HG03520 (cell line): ENCODE measurements around the gene PITPNM1.
A peak's percentile ranks its signal among the peaks of the same experiment; 100 is the strongest.
"Not testable (repeated sequence)": the region's sequence is repeated elsewhere in the genome, so short reads cannot be mapped to it uniquely, and the experiment has no call there.

ENCODE experiments used
- ATAC-seq: cut with Tn5 transposase; IDR thresholded peaks from one replicate; pipeline ENCODE4 v1.9.1; 2021; ENCODE audit warnings: mild to moderate bottlenecking, moderate library complexity; ENCODE audit not compliant: unreplicated experiment

Gene PITPNM1

GRCh38 chr11:67468456-67468758, 36.8 kb downstream of the PITPNM1 start:
- ATAC-seq = no peak

GRCh38 chr11:67468056-67468455, 37.1 kb downstream of the PITPNM1 start:
- ATAC-seq = no peak

GRCh38 chr11:67466962-67467771, 38.0 kb downstream of the PITPNM1 start:
- no peak for ATAC-seq

GRCh38 chr11:67466367-67466766, 38.8 kb downstream of the PITPNM1 start:
- ATAC-seq = no peak

- ATAC-seq = not testable (repeated sequence)
Observed at GRCh38 chr11:67465530-67465929, 39.6 kb downstream of the PITPNM1 start.

- no peak for ATAC-seq
Observed at GRCh38 chr11:67465189-67465510, 40.0 kb downstream of the PITPNM1 start.

GRCh38 chr11:67464411-67465188, 40.6 kb downstream of the PITPNM1 start:
- peak; percentile 43 for ATAC-seq

GRCh38 chr11:67463680-67464410, 41.3 kb downstream of the PITPNM1 start:
- no peak for ATAC-seq

- no peak for ATAC-seq
Observed at GRCh38 chr11:67463186-67463585, 42.0 kb downstream of the PITPNM1 start.

- ATAC-seq = no peak
Observed at GRCh38 chr11:67458266-67458665, 46.9 kb downstream of the PITPNM1 start.

GRCh38 chr11:67457453-67457852, 47.7 kb downstream of the PITPNM1 start:
- ATAC-seq = no peak

GRCh38 chr11:67456068-67456705, 49.0 kb downstream of the PITPNM1 start:
- ATAC-seq = no peak

- no peak for ATAC-seq
Observed at GRCh38 chr11:67455054-67455453, 50.1 kb downstream of the PITPNM1 start, which contains the start of gene CABP4. Gene CABP4 (plus strand): TSS chr11:67455354. CDS start chr11:67455424, 70 bp downstream.

GRCh38 chr11:67453816-67454732, 51.1 kb downstream of the PITPNM1 start:
- no peak for ATAC-seq

- ATAC-seq = no peak
Observed at GRCh38 chr11:67452141-67452952, 52.8 kb downstream of the PITPNM1 start, which contains the start of gene GPR152. Gene GPR152 (minus strand): TSS chr11:67452729. CDS start chr11:67452724, 5 bp downstream.

GRCh38 chr11:67451658-67451976, 53.5 kb downstream of the PITPNM1 start:
- no peak for ATAC-seq

GRCh38 chr11:67450796-67451657, 54.1 kb downstream of the PITPNM1 start:
- ATAC-seq = no peak

- no peak for ATAC-seq
Observed at GRCh38 chr11:67449116-67449844, 55.9 kb downstream of the PITPNM1 start.
